ACC112 (cell line): Measurements from ENCODE around the gene ATG101.

Experiments used
- H2AFZ ChIP-seq: fragments of 200-600 bp; sonication (generic); one replicate; pipeline ENCODE4 v1.6.0; 2017; ENCODE audit warnings: antibody characterized with exemption, low read length; ENCODE audit not compliant: unreplicated experiment
- H3K27ac ChIP-seq: fragments of 200-600 bp; sonication (generic); 2 replicates; pipeline ENCODE4 v1.5.1; 2014; ENCODE audit warnings: low read depth, mild to moderate bottlenecking, antibody characterized with exemption, low read length, moderate library complexity
- H3K27me3 ChIP-seq: fragments of 200-600 bp; sonication (generic); 2 replicates; pipeline ENCODE4 v1.6.1; 2014; ENCODE audit warnings: mild to moderate bottlenecking, antibody characterized with exemption, low read length, moderate library complexity, mixed read lengths; ENCODE audit not compliant: insufficient read depth
- H3K36me3 ChIP-seq: fragments of 200-600 bp; sonication (generic); 2 replicates; pipeline ENCODE4 v1.6.1; 2016; ENCODE audit warnings: mild to moderate bottlenecking, antibody characterized with exemption, low read length, moderate library complexity, mixed read lengths; ENCODE audit not compliant: insufficient read depth
- H3K4me1 ChIP-seq: fragments of 200-600 bp; sonication (generic); one replicate; pipeline ENCODE4 v1.6.1; 2016; ENCODE audit warnings: low read length, mixed read lengths; ENCODE audit not compliant: insufficient read depth, unreplicated experiment, control insufficient read depth
- H3K4me3 ChIP-seq: fragments of 200-600 bp; sonication (generic); 2 replicates; pipeline ENCODE4 v1.5.1; 2014; ENCODE audit warnings: mild to moderate bottlenecking, low read depth, low read length
- H3K79me2 ChIP-seq: fragments of 200-600 bp; sonication (generic); one replicate; pipeline ENCODE4 v1.6.0; 2016; ENCODE audit warnings: low read length; ENCODE audit not compliant: control insufficient read depth, unreplicated experiment, insufficient read depth

ATG101 gene

DNA sequence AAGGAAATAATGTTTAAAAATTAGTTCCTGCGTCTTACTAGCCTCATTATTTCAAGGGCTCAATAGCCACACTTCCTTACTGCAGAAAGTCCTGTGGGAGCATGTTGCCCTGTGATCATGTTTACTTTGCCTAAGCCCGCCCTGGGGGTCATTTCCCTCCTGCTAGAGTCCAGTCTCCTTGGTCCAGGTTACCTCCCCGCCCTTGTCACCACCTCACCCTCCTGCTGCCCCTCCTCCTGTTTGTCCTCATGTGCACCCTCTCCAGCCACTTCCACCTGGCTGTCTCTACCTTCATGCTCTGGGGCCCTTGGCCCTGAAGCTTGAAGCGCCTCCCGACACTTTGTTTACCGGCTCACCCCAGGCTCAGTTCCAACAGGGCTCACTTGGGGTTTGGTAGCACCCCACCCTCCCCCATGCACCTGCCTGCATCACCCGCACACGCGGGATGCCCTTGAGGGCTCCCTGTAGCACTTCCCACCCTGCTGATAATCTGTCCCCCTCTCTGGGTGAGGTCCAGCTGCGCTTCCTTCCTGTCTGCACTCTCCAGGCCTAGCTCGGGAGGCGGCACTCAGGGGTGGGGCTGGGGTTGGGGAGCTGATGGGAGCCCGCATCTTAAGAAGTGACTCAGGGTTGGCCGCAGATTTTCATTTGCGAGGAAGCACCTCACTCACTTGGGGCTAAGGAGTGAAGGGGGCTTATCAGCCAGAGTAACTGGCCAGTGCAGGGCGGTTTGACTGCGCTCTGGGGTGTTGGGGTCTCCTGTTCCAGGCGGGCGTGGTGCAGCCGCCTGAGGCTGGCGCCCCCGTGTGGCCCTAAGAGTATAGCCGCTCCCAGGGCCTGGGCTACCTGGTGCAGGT lies 49.8 kb downstream of the ATG101 start:
- Histone ChIP-seq H3K4me3 (no peak overlapping the region), H3K27me3 (peaks cover 5% of the 10 kb centered on the region), H3K36me3 (no peaks in the 10 kb centered on the region), H3K4me1 (peaks cover 8% of the 10 kb centered on the region), H3K79me2 (no peaks in the 10 kb centered on the region), H3K27ac (no peak overlapping the region), H2AFZ (no peak overlapping the region)

DNA sequence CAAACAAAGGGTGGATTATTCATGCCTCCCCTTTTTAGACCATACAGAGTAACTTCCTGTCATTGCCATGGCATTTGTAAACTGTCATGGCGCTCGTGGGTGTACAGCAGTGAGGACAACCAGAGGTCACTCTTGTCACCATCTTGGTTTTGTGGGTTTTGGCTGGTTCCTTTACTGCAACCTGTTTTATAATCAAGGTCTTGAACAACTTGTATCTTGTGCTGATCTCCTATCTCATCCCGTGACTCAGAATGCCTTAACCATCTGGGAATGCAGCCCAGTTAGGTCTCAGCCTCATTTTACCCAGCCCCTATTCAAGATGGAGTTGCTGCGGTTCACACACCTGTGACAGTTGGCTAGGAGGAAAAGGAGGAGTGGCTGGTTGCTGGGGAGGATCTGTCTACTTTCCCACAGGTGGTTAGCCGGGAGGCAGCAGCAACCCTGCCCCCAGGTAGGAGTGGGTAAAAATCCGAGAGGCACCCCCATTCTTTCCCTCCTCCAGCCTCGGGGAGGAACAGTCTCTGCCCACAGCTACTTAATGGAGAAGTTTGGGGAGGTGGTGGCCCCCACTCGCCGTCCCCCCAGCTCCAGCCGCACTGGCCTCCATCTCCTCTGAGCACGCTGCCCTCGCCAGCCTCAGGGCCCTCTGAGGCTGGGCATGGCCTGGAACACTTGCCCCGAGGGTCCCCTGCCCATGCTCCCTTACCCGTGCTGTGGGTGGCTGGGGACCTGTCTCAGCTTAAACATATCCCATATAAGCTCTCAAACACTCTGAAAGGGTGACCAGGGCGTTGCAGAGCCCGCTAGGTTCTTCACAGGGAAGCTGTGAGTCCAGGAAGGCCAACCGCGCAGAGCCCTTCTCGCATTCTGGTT lies 51.4 kb downstream of the ATG101 start:
- no peak overlapping the region for H3K27ac ChIP-seq
- peaks cover 5% of the 10 kb centered on the region for H3K27me3 ChIP-seq
- H2AFZ ChIP-seq, result no peak overlapping the region
- no peaks in the 10 kb centered on the region for H3K79me2 ChIP-seq
- no peak overlapping the region for H3K4me3 ChIP-seq
- H3K36me3 ChIP-seq, result no peaks in the 10 kb centered on the region
- peaks cover 8% of the 10 kb centered on the region for H3K4me1 ChIP-seq

DNA sequence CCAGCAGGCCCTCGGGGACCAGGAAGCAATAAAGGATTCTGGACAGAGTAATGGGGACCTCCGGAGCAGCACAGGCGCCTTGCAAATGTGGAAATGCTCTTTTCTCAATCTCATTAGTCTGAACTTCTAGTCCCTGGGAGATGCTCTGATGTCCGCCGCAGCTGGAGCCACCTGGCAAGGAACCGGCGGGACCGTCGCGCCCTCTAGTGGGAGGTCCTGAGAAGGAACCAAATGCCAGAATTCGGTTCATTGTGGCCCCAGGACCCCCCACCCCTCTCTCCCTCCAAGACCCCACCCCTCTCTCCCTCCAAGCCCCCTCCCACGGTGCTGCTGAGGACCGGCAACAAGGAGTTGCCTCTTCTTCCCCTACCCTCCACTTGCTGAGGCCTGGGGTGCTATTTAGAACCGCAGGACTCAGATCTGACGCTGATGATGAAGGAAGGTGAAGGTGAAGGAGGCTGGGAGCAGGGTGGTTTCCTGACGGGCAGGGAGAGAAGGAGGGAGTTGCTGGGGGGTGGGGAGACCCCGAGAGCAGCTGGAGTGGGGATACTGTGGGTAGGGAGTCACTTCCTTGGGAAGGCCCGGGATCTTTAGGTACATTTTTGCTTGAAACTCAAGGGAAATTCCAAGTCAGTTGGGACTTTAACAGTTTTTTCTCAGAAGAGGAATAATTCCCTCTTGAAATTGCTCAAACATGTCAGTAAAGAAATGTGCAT lies 52.2 kb downstream of the ATG101 start:
- no peaks in the 10 kb centered on the region for H3K36me3 ChIP-seq
- H2AFZ ChIP-seq, result no peak overlapping the region
- no peak overlapping the region for H3K4me3 ChIP-seq
- H3K79me2 ChIP-seq, result no peaks in the 10 kb centered on the region
- peaks cover 8% of the 10 kb centered on the region for H3K4me1 ChIP-seq
- peaks cover 1% of the 10 kb centered on the region for H3K27me3 ChIP-seq
- no peak overlapping the region for H3K27ac ChIP-seq

GRCh38 chr12:52122540-52122871 lies 52.7 kb downstream of the ATG101 start:
- Histone ChIP-seq H2AFZ (no peak overlapping the region), H3K79me2 (no peaks in the 10 kb centered on the region), H3K4me3 (no peak overlapping the region), H3K27me3 (no peaks in the 10 kb centered on the region; the same call in 1 of the 2 replicates), H3K4me1 (peaks cover 8% of the 10 kb centered on the region), H3K27ac (no peak overlapping the region), H3K36me3 (no peaks in the 10 kb centered on the region)

- H2AFZ ChIP-seq, result no peak overlapping the region
- no peaks in the 10 kb centered on the region for H3K36me3 ChIP-seq
- H3K27me3 ChIP-seq, result no peaks in the 10 kb centered on the region; the same call in 1 of the 2 replicates
- H3K4me3 ChIP-seq, result no peak overlapping the region
- peaks cover 8% of the 10 kb centered on the region for H3K4me1 ChIP-seq
- H3K79me2 ChIP-seq, result no peaks in the 10 kb centered on the region
- H3K27ac ChIP-seq, result no peak overlapping the region
Measured at GRCh38 chr12:52122904-52123303, 53.1 kb downstream of the ATG101 start.

GRCh38 chr12:52123487-52124186 lies 53.9 kb downstream of the ATG101 start:
- Histone ChIP-seq H3K27ac (no peak overlapping the region), H3K79me2 (no peaks in the 10 kb centered on the region), H3K27me3 (no peaks in the 10 kb centered on the region), H3K4me1 (peaks cover 8% of the 10 kb centered on the region), H2AFZ (no peak overlapping the region), H3K4me3 (no peak overlapping the region), H3K36me3 (no peaks in the 10 kb centered on the region)

DNA sequence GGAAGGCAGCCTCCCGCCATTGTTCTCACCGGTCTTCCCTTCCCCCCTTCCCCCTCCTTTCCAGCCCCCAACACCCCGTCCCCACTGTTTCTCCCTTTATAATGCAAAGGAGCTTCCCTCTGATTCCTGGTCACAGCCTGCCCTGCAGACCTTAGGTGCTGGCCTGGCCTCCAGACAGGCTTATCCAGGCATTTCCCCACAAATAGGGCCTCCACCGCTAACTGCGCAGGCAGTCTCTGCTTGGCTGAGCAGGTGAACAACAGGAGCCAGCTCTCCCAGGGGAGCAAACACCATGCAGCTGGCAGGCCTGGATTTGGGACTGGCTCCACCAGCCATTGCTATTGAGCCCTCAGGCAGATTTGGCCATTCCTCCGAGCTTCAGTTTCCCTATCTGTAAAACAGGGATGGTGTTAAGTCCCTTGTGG lies 55.7 kb downstream of the ATG101 start:
- Histone ChIP-seq H3K36me3 (no peaks in the 10 kb centered on the region), H3K79me2 (no peaks in the 10 kb centered on the region), H3K27me3 (no peaks in the 10 kb centered on the region), H3K27ac (no peak overlapping the region), H3K4me1 (peaks cover 8% of the 10 kb centered on the region), H3K4me3 (no peak overlapping the region), H2AFZ (no peak overlapping the region)

GRCh38 chr12:52126050-52126604 lies 56.3 kb downstream of the ATG101 start:
- no peaks in the 10 kb centered on the region for H3K36me3 ChIP-seq
- H2AFZ ChIP-seq, result no peak overlapping the region
- H3K4me1 ChIP-seq, result peaks cover 4% of the 10 kb centered on the region
- H3K27me3 ChIP-seq, result no peaks in the 10 kb centered on the region
- H3K4me3 ChIP-seq, result no peak overlapping the region
- H3K79me2 ChIP-seq, result no peaks in the 10 kb centered on the region
- no peak overlapping the region for H3K27ac ChIP-seq
